ENCODE data around the gene DSG3. TPM values are rescaled to one million over a fixed set of nuclear protein-coding genes. Genes with fewer than 3 reads are reported as not detected.
"Not testable (repeated sequence)": the region's sequence is repeated elsewhere in the genome, so short reads cannot be mapped to it uniquely, and the experiment has no call there.

DSG3 gene
- total RNA-seq, 8 experiments from 2014 or later: 0.04 to 0.61 (median 0.19) TPM; not detected in 3

DNA sequence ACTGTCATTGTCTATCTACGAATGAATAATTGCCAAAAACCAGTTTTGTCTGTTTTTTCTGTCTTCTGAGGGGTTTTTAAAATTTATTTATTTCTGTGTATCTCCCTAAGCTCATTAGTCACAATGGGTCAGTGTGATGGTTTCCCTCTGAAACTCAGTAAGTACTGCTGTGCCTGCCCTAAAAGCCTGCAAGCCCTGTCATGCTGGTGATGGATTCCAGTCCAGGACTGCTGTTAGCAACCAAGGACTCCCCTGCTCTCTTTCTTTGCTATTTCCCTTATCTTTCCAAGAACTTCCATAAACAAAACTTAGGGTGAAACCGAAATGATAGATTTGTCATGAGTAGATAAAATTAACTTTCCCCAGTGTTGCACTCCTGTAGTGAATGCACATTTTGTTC, 38.6 kb downstream of the DSG3 start:
- in situ Hi-C loops (cut with MboI; ENCODE audit: low pct_unique_long_range_greater_than_20kb in 2 of 9, low sequenced_read_pairs in 9 of 9, unreplicated experiment in 9 of 9): no loop called here
- H3K27ac ChIP-seq: no peak overlapping the region
- ATAC-seq (replicated peaks in 6 of 8): peak in 1 of 8 experiments; percentile 38
- 6 to 94% (median 72%) methylated on average over 1 to 2 of the region's 2 CpGs; no CpG with 5 or more reads in 1 of the 10 experiments for WGBS, 10 experiments
- H3K4me1 ChIP-seq (replicated peaks in 1 of 2): peaks cover 3 to 25% of the 10 kb centered on the region in 2 donors
- H3K4me3 ChIP-seq: no peak overlapping the region

GRCh38 chr18:31487246-31488015, 39.9 kb downstream of the DSG3 start:
- ATAC-seq (replicated peaks in 6 of 8): peak in 4 of 8 experiments; percentile 45 to 96 (median 73)
- no peak overlapping the region for H3K27ac ChIP-seq
- no peak overlapping the region for H3K4me3 ChIP-seq
- 36 to 100% (median 83%) methylated on average over 2 to 6 of the region's 9 CpGs; no CpG with 5 or more reads in 3 of the 10 experiments for WGBS, 10 experiments
- peaks cover 3 to 25% of the 10 kb centered on the region in 2 donors for H3K4me1 ChIP-seq (replicated peaks in 1 of 2)
- in situ Hi-C loops (cut with MboI; ENCODE audit: low pct_unique_long_range_greater_than_20kb in 2 of 9, low sequenced_read_pairs in 9 of 9, unreplicated experiment in 9 of 9): no loop called here

- peaks cover 3 to 8% of the 10 kb centered on the region in 2 donors for H3K4me1 ChIP-seq (replicated peaks in 1 of 2)
- no peak for ATAC-seq (replicated peaks in 6 of 8)
- no peak overlapping the region for H3K27ac ChIP-seq
- 20 to 100% (median 86%) methylated on average over 1 of the region's 1 CpG; no CpG with 5 or more reads in 1 of the 10 experiments for WGBS, 10 experiments
- in situ Hi-C loops (cut with MboI; ENCODE audit: low pct_unique_long_range_greater_than_20kb in 2 of 9, low sequenced_read_pairs in 9 of 9, unreplicated experiment in 9 of 9): no loop called here
- no peak overlapping the region for H3K4me3 ChIP-seq
Measured at GRCh38 chr18:31489311-31489710, 41.8 kb downstream of the DSG3 start.

DNA sequence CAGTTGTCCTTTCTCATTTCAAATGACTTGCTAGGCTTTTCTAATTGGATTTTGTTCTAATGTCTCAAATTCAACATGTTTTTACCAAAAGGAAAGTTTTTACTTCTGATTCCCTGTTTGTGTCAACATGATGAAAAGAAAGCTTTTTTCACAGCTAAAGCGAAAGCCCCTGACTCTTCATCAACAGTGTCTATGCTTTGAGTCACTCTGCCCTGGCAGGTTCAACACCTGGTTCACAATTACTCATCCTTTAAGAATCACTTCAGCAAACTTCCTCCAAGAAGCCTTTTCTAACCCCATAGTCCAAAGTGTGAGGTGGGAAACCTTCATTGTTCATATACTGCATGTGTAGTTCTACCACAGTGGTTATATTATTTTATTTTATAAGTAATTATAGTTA, 42.8 kb downstream of the DSG3 start:
- Histone ChIP-seq H3K4me3 (no peak overlapping the region), H3K4me1 (replicated peaks in 1 of 2) (peaks cover 3 to 4% of the 10 kb centered on the region in 2 donors), H3K27ac (no peak overlapping the region)
- WGBS, 10 experiments: 0 to 92% (median 67%) methylated on average over 1 of the region's 1 CpG; no CpG with 5 or more reads in 3 of the 10 experiments
- no peak for ATAC-seq (replicated peaks in 6 of 8)
- in situ Hi-C loops (cut with MboI; ENCODE audit: low pct_unique_long_range_greater_than_20kb in 2 of 9, low sequenced_read_pairs in 9 of 9, unreplicated experiment in 9 of 9): no loop called here

DNA sequence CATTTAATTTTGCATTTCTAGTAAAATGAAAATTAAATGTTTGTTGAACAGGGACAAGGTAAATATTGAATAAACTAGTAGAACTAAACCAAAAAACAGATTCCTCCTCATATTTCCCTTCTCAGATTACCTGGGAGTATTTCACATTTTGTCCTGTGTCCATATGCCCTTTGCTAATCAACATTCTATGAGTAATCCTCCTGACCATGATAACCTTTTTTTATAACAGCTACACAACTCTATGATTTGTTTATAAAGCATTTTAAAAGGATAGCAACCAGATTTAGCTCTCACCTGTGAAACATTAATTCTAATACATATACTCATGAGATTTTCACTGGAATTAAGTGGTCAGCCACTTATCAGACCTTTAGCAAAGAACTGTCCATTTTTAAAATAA, 43.3 kb downstream of the DSG3 start:
- Histone ChIP-seq H3K4me1 (replicated peaks in 1 of 2) (peaks cover 3 to 4% of the 10 kb centered on the region in 2 donors), H3K27ac (no peak overlapping the region), H3K4me3 (no peak overlapping the region)
- ATAC-seq (replicated peaks in 6 of 8): no peak
- in situ Hi-C loops (cut with MboI; ENCODE audit: low pct_unique_long_range_greater_than_20kb in 2 of 9, low sequenced_read_pairs in 9 of 9, unreplicated experiment in 9 of 9): no loop called here

- in situ Hi-C loops (cut with MboI; ENCODE audit: low pct_unique_long_range_greater_than_20kb in 2 of 9, low sequenced_read_pairs in 9 of 9, unreplicated experiment in 9 of 9): no loop called here
- H3K4me3 ChIP-seq: no peak overlapping the region
- H3K4me1 ChIP-seq (replicated peaks in 1 of 2): no peaks in the 10 kb centered on the region
- no peak for ATAC-seq (replicated peaks in 6 of 8)
- H3K27ac ChIP-seq: no peak overlapping the region
Measured at GRCh38 chr18:31491586-31491985, 44.0 kb downstream of the DSG3 start.

GRCh38 chr18:31492671-31493070, 45.1 kb downstream of the DSG3 start:
- H3K27ac ChIP-seq: no peak overlapping the region
- H3K4me1 ChIP-seq (replicated peaks in 1 of 2): no peaks in the 10 kb centered on the region
- no peak overlapping the region for H3K4me3 ChIP-seq
- no peak for ATAC-seq (replicated peaks in 6 of 8)
- in situ Hi-C loops (cut with MboI; ENCODE audit: low pct_unique_long_range_greater_than_20kb in 2 of 9, low sequenced_read_pairs in 9 of 9, unreplicated experiment in 9 of 9): no loop called here
- WGBS, 10 experiments: 20 to 100% (median 92%) methylated on average over 1 to 8 of the region's 9 CpGs; no CpG with 5 or more reads in 3 of the 10 experiments

DNA sequence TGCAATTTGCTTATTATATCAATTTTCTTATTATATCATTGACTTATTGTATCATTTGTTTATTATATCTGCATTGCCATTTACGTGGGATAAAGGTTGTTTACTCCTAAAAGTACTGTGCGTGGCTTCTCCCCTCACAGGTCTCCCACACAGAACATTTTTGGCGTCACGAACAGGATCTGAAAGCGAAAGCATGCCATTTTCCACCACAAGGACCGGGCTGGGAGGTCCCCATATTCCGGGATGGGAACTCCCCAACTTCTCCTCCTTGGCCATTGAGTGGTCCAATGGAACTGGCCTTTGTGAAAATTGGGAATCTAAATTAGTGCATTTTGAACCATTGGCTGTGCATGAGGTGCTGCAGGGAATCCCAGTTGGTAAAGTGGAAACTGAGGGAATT, 45.6 kb downstream of the DSG3 start:
- no peak overlapping the region for H3K27ac ChIP-seq
- no peak for ATAC-seq (replicated peaks in 6 of 8)
- H3K4me1 ChIP-seq (replicated peaks in 1 of 2): no peaks in the 10 kb centered on the region
- in situ Hi-C loops (cut with MboI; ENCODE audit: low pct_unique_long_range_greater_than_20kb in 2 of 9, low sequenced_read_pairs in 9 of 9, unreplicated experiment in 9 of 9): no loop called here
- no peak overlapping the region for H3K4me3 ChIP-seq
- 23 to 91% (median 33%) methylated on average over 1 to 7 of the region's 7 CpGs; no CpG with 5 or more reads in 3 of the 10 experiments for WGBS, 10 experiments

DNA sequence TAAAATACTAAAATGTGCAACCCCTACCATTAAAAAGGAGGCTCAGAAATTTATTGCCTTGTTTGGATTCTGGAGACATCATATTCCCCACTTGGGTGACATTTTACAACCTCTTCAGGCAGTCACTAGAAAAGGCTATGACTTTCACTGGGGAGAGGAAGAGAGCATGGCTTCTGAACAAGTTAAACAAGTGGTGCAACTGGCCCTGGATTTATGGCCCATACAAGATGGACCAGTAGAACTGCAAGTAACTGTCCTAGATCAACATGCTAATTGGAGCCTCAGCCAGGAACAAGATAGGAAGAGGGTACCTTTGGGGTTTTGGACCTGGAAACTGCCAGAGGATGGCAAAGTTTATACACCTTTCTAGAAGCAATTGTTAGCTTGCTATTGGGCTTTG, 46.4 kb downstream of the DSG3 start:
- ATAC-seq (replicated peaks in 6 of 8): no peak
- H3K27ac ChIP-seq: no peak overlapping the region
- no peak overlapping the region for H3K4me3 ChIP-seq
- no peaks in the 10 kb centered on the region for H3K4me1 ChIP-seq (replicated peaks in 1 of 2)
- in situ Hi-C loops (cut with MboI; ENCODE audit: low pct_unique_long_range_greater_than_20kb in 2 of 9, low sequenced_read_pairs in 9 of 9, unreplicated experiment in 9 of 9): no loop called here

- H3K27ac ChIP-seq; H3K4me1 ChIP-seq (replicated peaks in 1 of 2); ATAC-seq (replicated peaks in 6 of 8); in situ Hi-C loops (cut with MboI; ENCODE audit: low pct_unique_long_range_greater_than_20kb in 2 of 9, low sequenced_read_pairs in 9 of 9, unreplicated experiment in 9 of 9); H3K4me3 ChIP-seq: not testable (repeated sequence)
- WGBS, 10 experiments: 10 to 100% (median 83%) methylated on average over 1 to 2 of the region's 2 CpGs; no CpG with 5 or more reads in 4 of the 10 experiments
Measured at GRCh38 chr18:31494705-31495244, 47.2 kb downstream of the DSG3 start.

DNA sequence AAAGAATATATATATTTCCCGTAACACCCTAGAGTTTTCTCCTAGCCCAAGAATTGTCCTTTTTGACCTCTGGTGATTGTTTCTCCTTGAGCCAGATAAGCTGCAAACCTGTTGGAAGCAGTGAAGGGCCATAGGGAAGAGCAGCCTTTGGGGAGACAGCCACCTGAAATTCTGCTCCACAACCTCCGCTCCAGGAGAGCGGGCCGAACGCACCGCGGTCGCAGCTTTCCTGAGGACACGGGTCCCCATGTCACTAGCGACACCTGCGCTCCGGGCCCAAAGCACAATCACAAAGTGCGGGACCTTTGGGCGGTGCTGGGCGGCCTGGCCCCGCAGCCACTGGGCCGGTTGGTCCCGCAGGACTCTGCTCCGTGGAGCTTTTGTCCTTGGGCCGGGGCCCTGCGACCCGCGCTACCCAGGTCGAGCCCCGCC, 49.9 kb downstream of the DSG3 start:
- in situ Hi-C loops (cut with MboI; ENCODE audit: low pct_unique_long_range_greater_than_20kb in 2 of 9, low sequenced_read_pairs in 9 of 9, unreplicated experiment in 9 of 9): no loop called here
- peaks cover 8 to 12% of the 10 kb centered on the region in 2 donors for H3K4me1 ChIP-seq (replicated peaks in 1 of 2)
- 27 to 86% (median 62%) methylated on average over 1 to 14 of the region's 25 CpGs; no CpG with 5 or more reads in 4 of the 10 experiments for WGBS, 10 experiments
- H3K4me3 ChIP-seq: peak overlapping the region; percentile 53 to 65 (median 57)
- no peak overlapping the region for H3K27ac ChIP-seq
- ATAC-seq (replicated peaks in 6 of 8): no peak

GRCh38 chr18:31497836-31498573, 50.5 kb downstream of the DSG3 start, which contains the start of gene DSG2:
TSS of gene DSG2 (plus strand) at chr18:31498177. CDS start at chr18:31498252, 75 bp downstream.
- WGBS, 10 experiments: 0 to 13% (median 5%) methylated on average over 2 to 21 of the region's 79 CpGs; no CpG with 5 or more reads in 6 of the 10 experiments
- Histone ChIP-seq H3K4me3 (peak within 1 kb of the TSS; percentile 53 to 65 (median 57)), H3K27ac (no peak within 1 kb of the TSS), H3K4me1 (replicated peaks in 1 of 2) (peaks cover 8 to 12% of the 10 kb centered on the region in 2 donors)
- ATAC-seq (replicated peaks in 6 of 8): peak; percentile 60 to 92 (median 90)
- in situ Hi-C loops (cut with MboI; ENCODE audit: low pct_unique_long_range_greater_than_20kb in 2 of 9, low sequenced_read_pairs in 9 of 9, unreplicated experiment in 9 of 9): no loop called here

Data from motor neuron (in vitro differentiated cells).